HuH-7 (cell line): ENCODE results near the gene MYO10.

ENCODE experiments used
- DNase-seq: peaks from one replicate; pipeline ENCODE4 v3.0.0; 2011; ENCODE audit warnings: low spot score

Gene MYO10

DNA sequence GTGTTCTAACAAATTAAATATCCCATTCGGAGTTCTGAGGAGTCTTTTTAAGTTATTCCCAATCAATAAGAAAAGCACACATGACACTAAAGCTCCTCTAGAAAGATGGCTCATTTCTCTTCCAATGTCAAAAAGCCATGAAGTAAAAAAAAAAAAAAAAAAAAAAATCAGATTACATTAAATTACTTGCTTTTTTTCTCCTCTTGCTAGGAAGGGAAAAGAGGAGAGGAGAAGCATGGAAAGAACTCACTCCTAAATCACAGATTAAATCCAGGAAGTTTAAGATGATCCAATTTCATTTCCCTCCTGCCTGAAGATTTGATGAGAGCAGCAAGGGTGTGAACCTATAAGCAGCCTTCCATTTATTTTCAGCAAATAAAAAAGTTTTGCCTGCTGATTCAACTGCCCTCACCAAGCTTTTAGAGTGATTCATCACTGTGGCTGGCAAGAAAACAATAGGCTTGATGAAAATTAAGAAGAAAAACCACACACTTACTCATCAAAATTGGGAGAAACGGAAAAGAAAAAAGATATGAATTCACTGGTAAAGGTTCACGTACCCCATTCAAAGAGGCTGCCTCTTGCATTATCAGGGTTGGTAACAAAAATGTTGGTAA lies 19.7 kb downstream of the MYO10 start:
- DNase-seq, result no peak

DNA sequence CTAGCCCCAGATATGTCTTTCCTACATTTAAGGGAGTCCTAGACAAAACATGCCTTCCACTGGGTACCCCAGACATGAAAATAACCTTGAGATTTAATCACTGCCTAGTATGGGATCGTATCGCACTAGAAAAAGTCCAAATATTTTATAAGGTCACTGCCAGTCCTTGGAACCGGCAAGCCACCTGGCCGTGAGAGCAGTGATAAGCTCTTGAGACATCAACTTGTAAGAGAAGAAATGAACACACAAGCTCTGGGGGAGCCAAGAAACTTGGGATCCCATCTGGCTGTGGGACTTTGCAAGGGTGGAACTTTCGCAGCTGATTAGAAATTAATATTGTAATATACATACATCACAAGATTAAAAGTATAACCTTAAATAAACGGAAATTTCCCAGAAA lies 21.5 kb downstream of the MYO10 start:
- DNase-seq, result no peak

DNA sequence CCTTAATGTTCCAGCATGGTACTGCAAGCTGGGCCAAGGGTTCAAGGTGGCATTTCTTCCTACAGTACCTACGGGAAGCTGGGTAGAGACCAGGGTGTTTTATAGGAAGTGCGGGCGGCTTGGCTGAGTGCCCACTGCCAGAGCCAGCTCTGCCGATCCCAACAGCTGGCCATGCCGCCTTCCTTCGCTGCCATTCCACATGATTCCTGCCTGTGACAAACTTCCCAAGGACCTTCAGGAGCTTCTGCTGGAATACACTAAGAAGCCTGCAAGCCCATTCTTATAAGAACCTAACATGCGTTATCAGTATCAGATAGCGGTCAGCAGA lies 22.0 kb downstream of the MYO10 start:
- DNase-seq, result no peak

DNA sequence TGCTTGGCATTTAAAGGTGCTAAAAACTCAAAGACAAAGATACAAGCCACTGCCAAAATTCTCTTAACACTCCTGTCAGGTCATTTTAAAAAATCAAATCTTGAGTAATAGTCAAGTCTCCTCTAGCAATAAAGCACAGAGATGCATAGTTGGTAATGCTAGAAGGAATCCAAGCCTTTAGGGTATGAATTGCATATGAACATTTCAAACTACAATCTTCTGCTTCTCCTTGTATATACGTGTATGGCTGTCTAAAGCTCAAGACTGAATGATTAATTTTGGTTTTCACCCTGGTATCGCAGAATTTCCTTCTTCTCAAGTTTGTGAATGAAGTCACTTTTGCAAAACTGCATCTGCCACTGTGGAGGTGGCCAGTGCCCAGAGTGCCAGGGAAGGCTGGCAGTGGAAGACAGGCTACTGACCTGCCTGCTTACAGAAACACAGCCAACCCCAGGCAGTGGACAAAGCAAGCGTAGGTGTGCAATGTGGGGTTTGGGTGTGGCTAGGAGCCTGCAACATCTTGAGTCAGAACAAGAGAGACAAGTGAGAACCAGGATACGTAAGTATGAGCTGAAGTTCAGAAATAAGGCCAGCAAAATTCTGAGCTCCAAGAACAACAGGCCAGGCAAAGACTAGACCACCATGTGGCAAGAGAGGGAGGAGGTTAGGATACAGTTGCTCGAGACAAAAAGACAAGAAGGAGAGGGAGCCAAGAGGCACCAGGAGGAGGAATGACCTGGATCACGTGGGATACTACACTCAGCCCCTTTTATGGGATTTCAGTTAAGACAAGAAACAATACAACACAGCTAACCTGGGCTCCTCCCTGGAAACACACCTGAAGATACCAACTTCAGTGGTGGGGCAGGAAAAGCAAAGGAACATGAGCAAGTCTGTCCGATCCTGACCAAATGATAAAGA lies 22.6 kb downstream of the MYO10 start:
- DNase-seq, result no peak

- no peak for DNase-seq
These were observed 24.0 kb downstream of the MYO10 start for GRCh38 chr5:16912080-16912479.

- DNase-seq, result no peak
These were observed 26.6 kb downstream of the MYO10 start for GRCh38 chr5:16909464-16909863.

DNA sequence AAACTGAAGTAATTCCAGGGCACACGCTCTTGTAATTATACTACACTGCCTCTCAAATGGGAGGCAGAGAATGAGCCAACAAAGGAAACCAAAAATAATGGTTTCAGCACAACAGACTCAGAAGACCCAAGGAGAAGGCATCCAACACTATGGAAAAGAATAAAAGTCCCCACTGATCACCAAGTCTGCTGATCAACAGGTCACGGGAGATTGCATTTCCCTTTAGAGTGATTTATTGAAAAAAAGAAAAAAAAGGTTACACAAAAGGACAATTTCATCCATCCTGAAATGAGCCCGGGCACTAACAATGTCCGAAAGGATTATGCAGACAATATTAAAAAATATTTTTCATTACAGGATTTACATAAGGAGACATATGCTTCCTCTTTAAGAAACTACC lies 28.8 kb downstream of the MYO10 start:
- DNase-seq, result no peak

GRCh38 chr5:16906255-16906654 lies 29.8 kb downstream of the MYO10 start:
- DNase-seq, result no peak

- DNase-seq, result no peak
These were observed 32.4 kb downstream of the MYO10 start for GRCh38 chr5:16903480-16904300.

DNA sequence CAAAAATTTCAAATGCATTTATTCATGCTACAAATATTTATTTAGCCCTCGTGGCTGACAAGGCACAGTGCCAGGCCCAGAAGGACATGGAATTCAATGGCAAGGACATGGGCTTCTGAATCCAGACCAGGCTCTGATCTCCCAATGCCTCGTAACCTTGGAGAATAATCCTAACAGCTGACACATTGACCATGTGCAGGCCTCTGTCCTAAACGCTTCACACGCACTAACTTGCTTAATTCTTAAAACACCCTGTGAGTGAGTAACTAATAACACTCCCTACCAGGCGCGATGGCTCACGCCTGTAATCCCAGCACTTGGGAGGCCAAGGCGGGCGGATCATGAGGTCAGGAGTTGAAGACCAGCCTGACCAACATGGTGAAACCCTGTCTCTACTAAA lies 33.2 kb downstream of the MYO10 start:
- DNase-seq, result no peak

- no peak for DNase-seq
These were observed 35.0 kb downstream of the MYO10 start for GRCh38 chr5:16901021-16901644.

DNA sequence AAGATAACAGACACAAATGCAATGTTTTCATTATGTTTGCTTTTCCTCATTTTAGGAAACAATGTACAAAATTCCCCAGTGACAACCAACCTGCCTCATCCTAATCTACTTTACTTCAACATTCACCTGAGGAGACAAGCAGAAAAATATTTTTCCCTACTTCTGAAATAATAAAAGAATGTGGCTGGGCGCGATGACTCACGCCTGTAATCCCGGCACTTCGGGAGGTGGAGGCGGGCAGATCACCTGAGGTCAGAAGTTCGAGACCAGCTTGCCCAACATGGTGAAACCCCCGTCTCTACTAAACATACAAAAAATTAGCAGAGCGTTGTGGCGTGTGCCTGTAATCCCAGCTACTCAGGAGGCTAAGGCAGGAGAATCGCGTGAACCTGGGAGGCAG lies 36.9 kb downstream of the MYO10 start:
- DNase-seq, result no peak

DNA sequence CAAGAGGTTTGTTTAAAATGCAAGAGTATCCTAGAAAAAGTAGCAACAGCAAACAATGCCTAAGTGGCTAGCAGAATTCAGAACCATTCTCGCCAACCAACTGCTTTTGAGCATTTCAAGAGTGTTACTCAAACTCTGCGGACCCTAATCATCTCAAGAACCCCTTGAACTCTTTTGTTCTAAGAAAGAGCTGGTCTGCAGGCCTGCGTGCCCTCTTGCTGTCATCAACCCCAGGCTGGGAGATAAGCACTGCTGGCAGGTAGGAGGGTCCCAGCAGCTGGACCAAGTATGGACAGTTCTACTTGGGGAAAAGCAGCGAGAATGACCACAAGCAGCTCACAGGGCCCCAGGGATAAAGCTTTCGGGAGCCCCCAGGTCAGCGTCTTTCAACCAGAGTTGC lies 38.3 kb downstream of the MYO10 start:
- DNase-seq, result no peak

DNA sequence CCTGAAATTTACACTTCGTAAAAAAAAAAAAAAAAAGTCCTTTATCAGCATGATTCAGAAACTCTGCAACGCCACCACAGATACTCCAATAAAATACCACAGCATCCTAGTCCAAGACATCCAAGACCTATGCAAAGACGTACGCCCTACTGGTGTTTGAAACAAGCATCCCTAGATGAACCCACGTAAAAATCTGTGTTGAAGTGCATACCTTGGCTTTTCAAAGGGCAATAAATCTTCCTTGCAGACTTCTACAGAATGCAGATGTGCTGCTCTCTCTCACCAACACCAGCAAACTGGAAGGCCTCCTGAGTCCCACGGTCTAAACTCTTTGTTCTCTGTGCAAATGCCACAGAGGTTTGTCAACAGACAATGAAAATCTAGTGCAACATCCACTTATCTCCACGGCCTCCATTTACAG lies 38.8 kb downstream of the MYO10 start:
- DNase-seq, result no peak

- no peak for DNase-seq
These were observed 39.3 kb downstream of the MYO10 start for GRCh38 chr5:16896767-16897166.

- DNase-seq, result peak; percentile 28
These were observed 41.6 kb downstream of the MYO10 start for GRCh38 chr5:16894236-16895057.

- DNase-seq, result no peak
These were observed 45.1 kb downstream of the MYO10 start for GRCh38 chr5:16891033-16891432.

GRCh38 chr5:16889972-16890519 lies 46.0 kb downstream of the MYO10 start:
- no peak for DNase-seq

DNA sequence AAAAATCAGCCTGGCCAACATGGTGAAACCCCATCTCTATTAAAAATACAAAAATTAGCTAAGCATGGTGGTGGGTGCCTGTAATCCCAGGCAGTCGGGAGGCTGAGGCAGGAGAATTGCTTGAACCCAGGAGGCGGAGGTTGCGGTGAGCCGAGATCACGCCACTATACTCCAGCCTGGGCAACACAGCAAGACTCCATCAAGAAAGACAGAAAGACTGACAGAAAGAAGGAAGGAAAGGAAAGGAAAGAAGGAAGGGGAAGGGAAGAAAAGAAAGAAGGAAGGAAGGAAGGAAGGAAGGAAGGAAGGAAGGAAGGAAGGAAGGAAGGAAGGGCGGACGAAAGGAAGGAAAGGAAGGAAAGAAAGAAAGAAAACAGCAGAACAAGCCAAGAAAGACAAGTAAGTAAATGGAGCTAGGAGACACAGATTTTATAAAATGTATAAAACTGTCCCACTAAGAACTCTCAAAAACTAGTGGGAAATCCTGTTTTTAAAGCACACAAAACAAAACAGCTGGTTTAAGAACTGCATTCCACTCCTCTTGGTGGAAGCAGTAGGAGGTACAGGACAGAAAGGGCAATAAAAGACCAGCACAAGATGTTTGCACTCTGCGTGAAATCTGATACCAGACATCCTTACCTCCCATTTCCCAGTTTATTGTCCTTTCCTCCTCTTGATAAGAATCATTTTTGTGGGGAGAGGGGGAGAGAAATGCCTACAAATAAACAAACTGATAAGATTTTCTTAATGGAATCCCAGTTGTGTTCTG lies 46.7 kb downstream of the MYO10 start:
- no peak for DNase-seq

GRCh38 chr5:16888694-16889124 lies 47.4 kb downstream of the MYO10 start:
- no peak for DNase-seq
